NCI-H146 treated with DMSO at 0.1 percent for 48 hours (cell line): ENCODE data around the gene UST.
A peak's percentile ranks its signal among the peaks of the same experiment; 100 is the strongest.

Source experiments
- DNase-seq: peaks from one replicate; lab custom pipeline; 2025; ENCODE audit not compliant: unreplicated experiment; lab: John Stamatoyannopoulos, UW

Gene UST

GRCh38 chr6:148746363-148747144, at the start of gene UST:
UST (plus strand) TSS chr6:148747030; CDS start chr6:148747431, 401 bp downstream.
- peak; percentile 94 for DNase-seq

GRCh38 chr6:148697895-148698440, 48.9 kb upstream of the UST start:
- DNase-seq = no peak

GRCh38 chr6:148698671-148699180, 48.1 kb upstream of the UST start:
- DNase-seq = no peak

- DNase-seq = no peak
Observed at GRCh38 chr6:148700047-148700715, 46.6 kb upstream of the UST start.

GRCh38 chr6:148700741-148701311, 46.0 kb upstream of the UST start:
- DNase-seq = peak; percentile 42

GRCh38 chr6:148701375-148701774, 45.5 kb upstream of the UST start:
- DNase-seq = no peak

- no peak for DNase-seq
Observed at GRCh38 chr6:148703900-148704299, 42.9 kb upstream of the UST start.

GRCh38 chr6:148704400-148705246, 42.2 kb upstream of the UST start:
- no peak for DNase-seq

- DNase-seq = no peak
Observed at GRCh38 chr6:148708707-148709106, 38.1 kb upstream of the UST start.

- no peak for DNase-seq
Observed at GRCh38 chr6:148709577-148709976, 37.3 kb upstream of the UST start.

GRCh38 chr6:148711833-148712654, 34.8 kb upstream of the UST start:
- DNase-seq = no peak

GRCh38 chr6:148713033-148713738, 33.6 kb upstream of the UST start:
- DNase-seq = no peak

GRCh38 chr6:148713921-148714320, 32.9 kb upstream of the UST start:
- DNase-seq = no peak

- DNase-seq = no peak
Observed at GRCh38 chr6:148716811-148717210, 30.0 kb upstream of the UST start.

- no peak for DNase-seq
Observed at GRCh38 chr6:148720406-148720805, 26.4 kb upstream of the UST start.

- no peak for DNase-seq
Observed at GRCh38 chr6:148720897-148721296, 25.9 kb upstream of the UST start.

GRCh38 chr6:148723484-148723883, 23.3 kb upstream of the UST start:
- no peak for DNase-seq

- DNase-seq = no peak
Observed at GRCh38 chr6:148724428-148724827, 22.4 kb upstream of the UST start.

GRCh38 chr6:148727104-148727503, 19.7 kb upstream of the UST start:
- DNase-seq = no peak
